Measurements from ENCODE around the gene RFC2. TPM values are rescaled to one million over a fixed set of nuclear protein-coding genes. Genes with fewer than 3 reads are reported as not detected.
"Not testable (repeated sequence)": the region's sequence is repeated elsewhere in the genome, so short reads cannot be mapped to it uniquely, and the experiment has no call there.

Gene RFC2
- total RNA-seq, 2 experiments from 2014 or later = 95.4 to 97.0 TPM

DNA sequence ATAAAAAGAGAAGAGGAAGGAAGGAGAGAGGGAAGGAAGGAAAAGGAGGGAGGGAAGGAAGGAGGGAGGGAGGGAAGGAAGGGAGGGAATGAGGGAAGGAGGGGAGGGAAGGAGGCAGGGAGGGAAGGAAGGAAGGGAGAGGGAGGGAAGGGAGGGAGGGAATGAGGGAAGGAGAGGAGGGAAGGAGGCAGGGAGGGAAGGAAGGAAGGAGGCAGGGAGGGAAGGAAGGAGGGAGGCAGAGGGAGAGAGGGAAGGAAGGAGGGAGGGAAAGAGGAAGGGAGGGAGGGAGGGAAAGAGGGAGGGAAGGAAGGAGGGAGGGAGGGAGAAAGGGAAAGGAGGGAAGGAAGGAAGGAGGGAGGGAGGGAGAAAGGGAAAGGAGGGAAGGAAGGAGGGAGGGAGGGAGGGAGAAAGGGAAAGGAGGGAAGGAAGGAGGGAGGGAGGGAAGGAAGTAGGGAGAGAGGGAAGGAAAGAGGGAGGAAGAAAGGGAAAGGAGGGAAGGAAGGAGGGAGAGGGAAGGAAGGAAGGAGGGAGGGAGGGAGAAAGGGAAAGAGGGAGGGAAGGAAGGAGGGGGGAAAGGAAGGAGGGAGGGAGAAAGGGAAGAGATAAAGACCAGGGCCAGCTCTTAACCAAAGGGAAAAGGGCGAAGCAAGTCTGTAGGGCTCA is 50.1 kb downstream of the RFC2 start:
- CTCF ChIA-PET = interaction anchor here (0.6 to 5.6 kb wide), 2 partner anchors 140 to 199 kb away, joined by 3 to 74 read pairs; no protein-coding TSS in a partner anchor
- POLR2A ChIA-PET = no interaction called here

DNA sequence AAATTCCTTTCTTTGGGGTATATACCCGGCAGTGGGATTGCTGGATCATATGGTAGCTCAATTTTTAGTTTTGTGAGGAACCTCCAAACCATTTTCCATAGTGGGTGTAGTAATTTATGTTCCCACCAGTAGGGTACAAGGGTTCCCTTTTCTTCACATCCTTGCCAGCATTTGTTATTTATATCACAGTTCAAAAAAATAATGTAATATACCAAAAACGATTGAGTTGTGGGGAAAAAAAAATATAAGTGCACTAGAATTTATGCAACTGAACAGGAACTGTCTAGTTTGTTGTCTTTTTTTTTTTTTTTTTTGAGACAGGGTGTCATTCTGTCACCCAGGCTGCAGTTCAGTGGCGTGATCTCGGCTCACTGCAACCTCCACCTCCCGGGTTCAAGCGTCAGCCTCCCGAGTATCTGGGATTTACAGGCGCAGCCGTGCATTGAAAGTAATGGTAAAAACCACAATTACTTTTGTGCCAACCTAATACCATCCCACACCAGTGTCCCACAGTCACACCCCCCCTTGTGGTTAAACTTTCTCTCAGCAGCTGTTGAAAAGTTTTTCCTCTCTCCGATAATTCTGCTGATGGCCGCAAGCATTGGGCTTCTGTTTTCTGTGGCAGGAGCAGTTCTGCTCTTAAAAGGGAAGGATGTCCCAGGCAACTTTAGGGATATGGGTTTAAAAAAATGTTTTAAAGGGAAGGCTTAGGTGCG is 51.2 kb downstream of the RFC2 start:
- POLR2A ChIA-PET = no interaction called here
- CTCF ChIA-PET = interaction anchor here (0.7 kb wide), 1 partner anchor 38 kb away, joined by 3 read pairs; no protein-coding TSS in a partner anchor

DNA sequence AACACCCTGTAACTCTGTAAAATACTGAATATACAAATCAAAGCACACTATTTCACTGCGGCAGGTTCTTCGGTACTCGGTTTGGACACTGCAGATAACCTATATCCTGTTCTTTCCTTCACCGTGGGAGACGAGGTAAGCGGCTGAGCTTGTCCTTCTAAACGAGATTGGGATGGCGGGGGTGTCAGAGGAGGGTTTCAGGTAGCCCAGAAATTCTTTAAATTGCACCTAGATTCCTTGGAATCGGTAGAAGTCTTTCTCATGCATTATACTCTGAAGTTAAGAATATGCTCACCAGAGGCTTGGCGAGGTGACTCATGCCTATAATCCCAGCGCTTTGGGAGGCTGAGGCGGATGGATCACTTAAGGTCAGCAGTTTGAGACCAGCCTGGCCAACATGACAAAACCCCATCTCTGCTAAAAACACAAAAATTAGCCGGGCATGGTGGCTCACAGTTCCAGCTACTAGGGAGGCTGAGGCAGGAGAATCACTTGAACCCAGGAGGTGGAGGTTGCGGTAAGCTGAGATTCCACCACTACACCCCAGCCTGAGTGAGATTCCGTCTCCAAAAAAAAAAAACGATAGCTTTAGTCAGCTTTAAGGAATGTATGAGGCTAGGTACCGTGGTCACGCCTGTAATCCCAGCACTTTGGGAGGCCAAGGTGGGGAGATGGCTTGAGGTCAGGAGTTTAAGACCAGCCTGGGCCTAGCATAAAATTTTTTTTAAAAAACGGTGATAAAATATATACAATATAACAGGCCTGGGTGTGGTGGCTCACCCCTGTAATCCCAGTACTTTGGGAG is 54.4 kb downstream of the RFC2 start:
- POLR2A ChIA-PET = interaction anchor here (0.7 kb wide), 1 partner anchor 24 kb away, joined by 3 read pairs; no protein-coding TSS in a partner anchor
- CTCF ChIA-PET = interaction anchor here (0.6 to 1.0 kb wide), 2 partner anchors 66 to 367 kb away, joined by 3 to 4 read pairs; no protein-coding TSS in a partner anchor

DNA sequence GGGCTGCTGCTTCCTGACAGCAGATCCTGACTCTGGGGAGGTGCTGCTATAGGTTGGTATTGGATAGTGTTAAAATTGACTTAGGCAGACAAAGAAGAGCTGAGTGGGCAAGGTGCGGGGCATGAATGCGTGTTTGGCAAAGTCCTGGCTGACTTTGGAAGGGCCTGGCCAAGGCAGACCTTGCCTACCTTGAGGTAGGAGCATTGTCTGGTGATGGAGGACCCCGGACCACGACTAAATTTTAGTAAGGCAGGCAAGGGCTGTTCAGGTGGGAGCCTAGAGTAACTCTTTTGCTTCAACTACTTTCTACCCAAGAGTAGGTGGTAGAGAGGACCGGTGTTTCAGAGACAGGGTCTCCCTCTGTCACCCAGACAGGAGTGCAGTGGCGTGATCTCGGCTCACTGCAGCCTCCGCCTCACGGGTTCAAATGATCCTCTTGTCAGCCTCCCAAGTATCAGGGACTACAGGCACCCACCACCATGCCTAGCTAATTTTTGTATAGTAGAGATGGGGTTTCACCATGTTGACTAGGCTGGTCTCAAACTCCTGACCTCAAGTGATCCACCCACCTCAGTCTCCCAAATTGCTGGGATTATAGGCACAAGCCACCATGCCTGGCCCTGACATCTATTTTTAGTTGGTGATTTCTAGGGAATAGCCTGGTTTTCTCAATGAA is 56.6 kb downstream of the RFC2 start:
- CTCF ChIA-PET = interaction anchor here (1.5 to 3.2 kb wide), 2 partner anchors 9 to 203 kb away, joined by 3 to 11 read pairs; no protein-coding TSS in a partner anchor
- POLR2A ChIA-PET = interaction anchor here (0.6 kb wide), 1 partner anchor 235 kb away, joined by 3 read pairs; no protein-coding TSS in a partner anchor

DNA sequence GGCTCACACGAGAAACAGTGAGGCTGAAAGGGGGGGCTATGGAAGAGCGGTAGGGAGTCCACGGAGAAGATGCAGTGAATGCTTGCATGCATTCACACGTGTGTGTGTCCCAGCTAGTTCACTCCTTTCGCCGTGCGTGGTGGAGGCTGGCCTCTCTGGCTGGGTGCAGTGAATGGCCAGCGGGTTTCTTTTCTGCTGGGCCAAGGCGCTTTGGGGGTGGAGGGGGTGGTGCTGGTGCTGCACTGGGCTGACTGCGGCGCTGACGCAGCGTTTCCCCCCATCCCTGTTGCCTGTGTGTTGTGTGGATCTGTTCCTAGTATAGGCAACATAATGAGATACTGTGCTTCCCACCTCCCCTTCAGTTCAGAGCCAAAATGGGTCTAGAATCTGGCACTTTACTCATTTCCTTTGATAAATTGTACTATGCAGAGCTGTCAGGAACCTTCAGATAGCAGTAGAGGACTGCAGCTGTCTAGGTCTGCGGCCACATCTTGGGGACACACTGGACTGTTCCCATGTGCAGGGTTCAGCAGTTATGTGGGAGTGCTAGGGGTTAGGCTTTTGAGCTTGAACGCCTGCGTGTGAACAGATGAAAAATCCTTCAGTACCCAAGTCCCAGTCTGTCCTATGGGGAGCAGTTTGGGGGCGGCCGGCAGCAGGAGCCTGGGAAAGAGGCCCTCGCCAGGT is 58.1 kb downstream of the RFC2 start:
- CTCF ChIA-PET = interaction anchor here (3.2 kb wide), 1 partner anchor 11 kb away, joined by 11 read pairs; no protein-coding TSS in a partner anchor
- POLR2A ChIA-PET = not testable (repeated sequence)

DNA sequence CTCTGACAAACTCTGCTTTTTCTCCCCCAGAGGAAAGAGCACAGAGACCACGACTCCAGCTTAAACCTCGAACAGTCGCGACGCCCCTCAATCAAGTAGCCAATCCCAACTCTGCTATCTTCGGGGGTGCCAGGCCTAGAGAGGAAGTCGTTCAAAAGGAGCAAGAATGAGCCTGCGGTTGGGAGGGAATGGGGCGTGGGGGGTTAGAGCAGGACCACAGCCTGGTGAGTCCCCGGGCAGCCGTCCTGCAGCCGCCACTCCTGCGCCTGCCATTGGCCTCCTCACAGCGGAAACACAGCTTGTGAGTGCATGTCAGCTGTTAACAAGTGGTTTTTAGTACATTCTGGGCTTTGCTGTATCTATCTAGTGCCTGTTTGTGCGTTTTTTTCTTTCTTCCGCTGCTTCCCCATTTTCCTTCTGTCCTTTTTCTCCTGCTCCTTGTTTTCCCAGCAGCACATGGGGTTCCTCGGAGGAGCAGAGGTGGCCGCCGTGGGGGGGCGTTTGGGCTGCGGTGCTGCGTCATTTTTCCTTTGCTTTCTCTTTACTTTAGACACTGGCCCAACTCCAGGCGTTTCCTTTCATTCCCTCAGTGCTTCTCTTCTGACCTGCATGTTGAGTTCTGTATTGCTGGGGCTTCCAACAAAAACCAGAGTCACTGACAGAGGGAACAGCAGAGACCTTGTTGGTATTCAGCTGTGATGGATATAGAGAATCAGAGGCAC is 58.9 kb downstream of the RFC2 start:
- CTCF ChIA-PET, POLR2A ChIA-PET: not testable (repeated sequence)

DNA sequence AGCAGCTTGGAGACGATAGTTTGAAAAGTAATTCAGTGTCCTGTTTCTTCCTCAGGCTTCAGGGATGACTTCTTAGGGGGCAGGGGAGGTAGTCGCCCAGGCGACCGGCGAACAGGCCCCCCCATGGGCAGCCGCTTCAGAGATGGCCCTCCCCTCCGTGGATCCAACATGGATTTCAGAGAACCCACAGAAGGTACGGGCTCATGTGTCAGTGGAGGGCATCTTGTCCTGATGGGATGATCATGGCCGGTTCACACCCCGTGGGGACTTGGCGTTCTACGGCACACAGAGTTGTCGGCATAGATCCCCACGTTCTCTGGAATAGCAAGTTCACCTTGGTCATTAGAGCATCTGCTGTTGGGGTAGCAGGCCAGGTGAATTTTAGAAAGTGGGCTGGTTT is 59.5 kb downstream of the RFC2 start:
- CTCF ChIA-PET = no interaction called here
- POLR2A ChIA-PET = no interaction called here

DNA sequence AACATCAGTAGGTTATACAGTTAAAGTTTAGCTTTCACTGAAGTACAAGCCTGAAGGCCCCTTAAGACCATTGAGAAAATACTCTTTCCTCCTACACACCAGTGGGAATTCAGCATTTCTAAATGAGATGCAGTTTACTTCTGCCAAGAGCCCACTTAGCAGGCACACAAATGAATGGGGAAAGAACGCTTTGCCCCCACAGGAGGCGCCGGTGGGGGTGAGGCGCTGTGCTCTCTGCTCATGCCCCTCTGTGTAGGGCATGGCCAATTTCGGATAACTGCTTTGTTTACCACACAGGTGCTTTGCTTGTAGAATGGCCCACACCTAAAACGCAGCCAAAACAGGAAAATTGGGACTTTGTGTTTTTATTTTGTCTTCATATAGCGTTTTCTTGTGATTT is 60.3 kb downstream of the RFC2 start:
- CTCF ChIA-PET = interaction anchor here (1.4 to 2.3 kb wide), 2 partner anchors 10 to 13 kb away, joined by 4 to 11 read pairs; no protein-coding TSS in a partner anchor
- POLR2A ChIA-PET = no interaction called here

DNA sequence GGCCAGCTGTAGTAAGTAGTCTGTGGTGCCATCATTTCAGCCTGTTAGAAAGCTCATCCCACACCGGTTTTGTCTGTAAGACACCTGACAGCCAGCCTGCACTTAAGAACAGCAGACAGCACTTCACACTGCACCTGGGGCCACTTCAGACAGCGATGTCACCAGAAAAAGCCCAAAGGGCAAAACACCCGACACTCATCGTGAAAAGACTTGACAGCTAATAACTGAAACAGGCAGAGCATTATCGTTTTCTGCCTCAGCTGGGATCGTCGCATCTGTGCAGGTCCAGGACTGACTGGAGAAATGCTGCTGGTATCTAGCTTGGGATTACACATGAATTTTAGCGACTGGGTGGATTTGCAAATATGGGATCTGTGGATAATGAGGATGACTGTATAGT is 61.1 kb downstream of the RFC2 start:
- ChIA-PET POLR2A (interaction anchor here (0.6 kb wide), 1 partner anchor 67 kb away, joined by 3 read pairs; no protein-coding TSS in a partner anchor), CTCF (interaction anchor here (0.6 to 2.3 kb wide), 4 partner anchors 9 to 208 kb away, joined by 3 to 11 read pairs (median 4); no protein-coding TSS in a partner anchor)

DNA sequence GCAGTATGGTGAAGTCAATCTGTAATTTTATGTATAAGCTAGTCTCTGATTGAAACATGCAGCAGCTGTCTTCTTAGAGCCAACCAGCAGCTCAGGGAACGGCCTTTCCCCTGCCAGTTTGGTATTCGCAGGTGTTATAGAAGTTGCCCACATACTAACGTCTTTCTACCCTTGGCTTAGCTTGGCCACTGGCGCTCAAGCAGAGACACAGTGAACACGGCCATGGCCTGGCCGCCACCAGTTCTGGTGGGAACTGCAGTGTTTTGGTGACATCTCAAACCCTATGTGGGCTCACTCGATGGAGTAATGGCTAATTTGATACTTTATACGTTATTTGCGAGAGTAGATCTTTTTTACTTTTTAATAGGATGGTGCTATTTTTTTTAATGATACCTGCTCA is 63.0 kb downstream of the RFC2 start:
- POLR2A ChIA-PET = no interaction called here
- CTCF ChIA-PET = interaction anchor here (0.6 to 1.0 kb wide), 3 partner anchors 10 to 15 kb away, joined by 3 read pairs; no protein-coding TSS in a partner anchor

DNA sequence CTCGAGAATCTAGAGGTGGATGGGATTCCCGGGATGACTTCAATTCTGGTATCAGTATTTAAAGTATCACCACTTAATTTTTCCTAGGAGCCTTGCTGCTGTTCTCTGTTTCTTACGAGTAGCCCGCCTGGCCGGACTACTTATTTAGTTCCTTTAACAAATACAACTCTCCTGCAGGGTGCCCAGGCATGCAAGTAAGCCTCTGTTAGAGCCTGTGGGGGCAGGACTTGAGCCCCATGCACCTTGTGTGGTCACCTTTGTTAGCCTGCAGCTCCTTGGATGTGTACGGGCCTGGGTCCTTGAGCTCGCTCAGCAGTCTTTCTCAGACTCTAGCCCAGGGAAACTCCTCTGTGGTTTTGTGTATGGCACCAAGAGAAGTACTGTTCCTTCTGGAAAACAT is 63.9 kb downstream of the RFC2 start:
- ChIA-PET CTCF (interaction anchor here (1.0 to 1.1 kb wide), 2 partner anchors 10 to 211 kb away, joined by 3 to 4 read pairs; no protein-coding TSS in a partner anchor), POLR2A (no interaction called here)

DNA sequence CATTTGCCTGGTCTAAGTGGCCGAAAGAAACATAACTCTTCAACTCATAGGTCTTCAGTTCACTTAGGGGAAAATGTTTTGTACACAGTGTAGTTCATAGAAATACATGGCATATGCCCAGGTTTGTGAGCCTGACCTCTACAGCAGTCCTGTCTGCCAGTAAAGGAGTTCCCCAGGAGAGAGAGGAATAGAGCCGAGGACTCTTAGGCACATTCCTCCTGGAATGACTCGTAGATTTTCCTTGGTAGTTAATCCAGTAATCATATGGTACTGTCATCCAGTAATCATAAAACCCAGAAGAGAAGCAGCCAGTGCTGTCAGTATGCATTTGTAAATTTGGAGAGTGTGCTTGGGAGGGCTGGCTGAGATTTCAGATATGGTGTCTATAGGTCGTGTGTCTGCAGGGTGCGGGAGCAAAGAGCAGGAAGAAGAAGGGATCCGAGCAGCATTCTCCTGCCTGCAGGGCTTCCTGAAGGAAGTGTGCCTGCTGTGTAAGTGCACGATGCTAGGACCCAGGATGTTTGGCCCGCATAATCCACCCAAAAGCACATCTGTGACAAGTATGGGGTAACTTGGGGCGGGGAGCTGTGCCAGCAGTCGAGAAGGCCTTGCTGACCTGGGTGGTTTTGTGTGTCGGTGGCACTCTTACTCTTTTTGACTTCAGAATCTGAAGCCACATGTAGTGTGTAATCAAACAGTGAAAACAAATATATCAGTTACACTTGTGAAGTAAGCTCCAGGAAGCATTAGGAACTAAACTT is 66.1 kb downstream of the RFC2 start:
- ChIA-PET POLR2A (no interaction called here), CTCF (interaction anchor here (1.4 kb wide), 1 partner anchor 19 kb away, joined by 5 read pairs; no protein-coding TSS in a partner anchor)

DNA sequence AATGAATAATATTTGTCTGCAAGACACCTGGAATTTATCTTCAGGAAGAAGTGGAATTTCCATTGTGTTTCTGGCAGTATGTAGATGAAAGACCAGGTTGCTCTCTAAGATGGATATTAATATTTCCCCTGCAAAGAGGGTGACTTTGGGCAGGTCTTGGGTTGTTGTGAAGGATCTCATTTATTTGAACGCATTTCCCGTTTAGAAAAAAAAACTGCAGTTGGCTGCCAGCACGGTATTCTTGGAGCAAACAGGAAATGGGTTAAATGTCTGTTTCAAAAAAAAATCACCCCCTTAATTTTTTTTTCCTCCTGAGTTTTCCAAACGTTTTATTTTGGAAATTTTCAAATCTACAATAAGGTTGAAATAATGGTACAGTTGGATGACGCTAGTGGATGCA is 68.6 kb downstream of the RFC2 start:
- POLR2A ChIA-PET = no interaction called here

DNA sequence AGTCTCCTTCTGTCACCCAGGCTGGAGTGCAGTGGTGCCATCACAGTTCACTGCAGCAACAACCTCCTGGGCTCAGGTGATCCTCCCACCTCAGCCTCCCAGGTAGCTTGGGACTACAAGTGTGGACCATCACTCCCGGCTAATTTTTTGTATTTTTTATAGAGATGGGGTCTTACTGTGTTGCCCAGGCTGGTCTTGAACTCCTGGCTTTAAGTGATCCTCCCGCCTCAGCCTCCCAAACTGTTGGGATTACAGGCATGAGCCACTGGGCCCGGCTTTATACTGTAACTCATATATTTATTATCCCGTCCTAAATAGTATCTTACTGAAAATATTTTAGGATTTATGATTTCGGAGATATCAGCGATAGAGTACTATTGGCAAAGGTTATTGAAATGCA is 69.2 kb downstream of the RFC2 start:
- CTCF ChIA-PET = no interaction called here
- POLR2A ChIA-PET = no interaction called here

More for the DNA sequence above, 68.6 kb downstream of the RFC2 start:
- CTCF ChIA-PET = no interaction called here

DNA sequence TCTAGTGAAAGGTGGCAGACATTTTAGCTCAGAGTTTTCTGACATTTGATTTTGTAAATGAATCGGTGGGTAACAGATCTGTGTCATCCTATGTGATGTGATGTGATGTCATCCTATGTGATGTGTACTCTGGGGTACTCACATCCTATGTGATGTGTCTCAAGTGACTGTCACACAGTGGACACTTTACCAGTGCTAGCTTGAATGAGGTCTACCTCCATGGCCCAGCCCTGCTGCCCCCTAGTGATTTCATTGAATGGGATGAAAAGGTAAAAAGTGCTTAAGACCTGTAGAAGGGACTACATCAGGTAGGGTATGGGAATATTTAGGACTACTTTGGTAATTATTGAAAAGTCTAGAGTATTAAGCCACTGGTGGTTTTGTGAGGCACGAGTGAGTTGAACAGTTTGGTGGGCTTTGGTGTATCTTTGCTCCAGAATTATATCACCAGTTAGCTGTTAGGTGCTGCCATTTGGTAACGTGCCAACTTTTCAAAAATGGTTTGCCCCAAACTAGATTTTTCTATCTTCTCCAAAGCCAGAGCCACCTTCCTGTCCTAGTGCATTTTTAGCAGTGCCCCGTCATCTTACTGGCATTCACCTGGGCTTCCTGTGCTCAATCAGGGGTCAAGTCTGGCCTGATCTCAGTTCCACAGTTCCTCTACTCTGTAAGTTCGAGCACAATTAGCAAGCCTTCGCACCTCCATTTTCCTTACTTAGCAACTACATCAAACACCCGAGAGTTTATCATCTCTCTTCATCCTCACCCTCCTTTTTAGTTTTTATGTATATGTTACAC is 70.3 kb downstream of the RFC2 start:
- POLR2A ChIA-PET = interaction anchor here (0.6 to 1.4 kb wide), 4 partner anchors 9 to 217 kb away, joined by 3 to 5 read pairs (median 4); partner anchors contain the start of gene LIMK1
- CTCF ChIA-PET = interaction anchor here (0.5 to 1.5 kb wide), 5 partner anchors 9 to 217 kb away, joined by 3 to 5 read pairs (median 4); partner anchors contain the start of gene EIF4H

DNA sequence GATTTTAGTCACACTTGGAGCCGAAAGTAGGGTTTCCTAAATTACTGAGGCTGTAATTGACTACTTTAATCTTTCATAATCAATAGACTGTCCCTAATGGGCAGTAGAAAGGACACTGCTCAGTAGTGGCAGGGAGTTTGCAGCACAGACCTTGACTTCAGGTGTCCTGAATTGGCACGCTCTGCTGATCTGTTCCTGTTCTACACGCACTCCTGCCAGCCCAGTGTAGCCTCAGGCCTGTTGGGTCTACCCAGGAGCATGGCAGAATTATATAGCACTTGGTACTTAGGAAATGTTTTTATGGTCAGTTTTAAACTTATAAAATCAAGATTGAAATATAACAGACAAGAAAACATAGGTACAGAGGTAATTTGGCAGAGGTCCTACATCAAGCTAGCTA is 71.1 kb downstream of the RFC2 start:
- POLR2A ChIA-PET = interaction anchor here (1.0 to 1.4 kb wide), 3 partner anchors 8 to 99 kb away, joined by 3 to 5 read pairs (median 4); partner anchors contain the start of gene LIMK1
- CTCF ChIA-PET = interaction anchor here (0.5 to 1.5 kb wide), 5 partner anchors 9 to 218 kb away, joined by 3 to 5 read pairs (median 3); partner anchors contain the start of gene EIF4H

Measured in activated CD8-positive, alpha-beta memory T cell treated with anti-CD3 and anti-CD28 coated beads for 36 hours (primary cell).